NCI-H187 (cell line): ENCODE results near the gene SBK1.
A peak's percentile ranks its signal among the peaks of the same experiment; 100 is the strongest.

Experiments used
- DNase-seq, 2 experiments: peaks; one replicate each; lab custom pipeline; 2025; lab: John Stamatoyannopoulos, UW

Gene SBK1

GRCh38 chr16:28282045-28282444, 10.3 kb upstream of the SBK1 start:
- no peak for DNase-seq

- no peak for DNase-seq
These were observed 9.2 kb upstream of the SBK1 start for GRCh38 chr16:28283173-28283572.

- DNase-seq: no peak
These were observed 8.3 kb upstream of the SBK1 start for GRCh38 chr16:28283798-28284577.

- no peak for DNase-seq
These were observed 6.7 kb upstream of the SBK1 start for GRCh38 chr16:28285649-28286048.

- DNase-seq: no peak
These were observed 4.2 kb upstream of the SBK1 start for GRCh38 chr16:28288114-28288513.

GRCh38 chr16:28289048-28289447, 3.3 kb upstream of the SBK1 start:
- DNase-seq: no peak

- DNase-seq: no peak
These were observed 2.1 kb upstream of the SBK1 start for GRCh38 chr16:28289939-28290858.

GRCh38 chr16:28290859-28291254, 1.5 kb upstream of the SBK1 start:
- DNase-seq: no peak

- peak; percentile 42 to 69 for DNase-seq
These were observed 641 bp downstream of the SBK1 start for GRCh38 chr16:28292731-28293600.

GRCh38 chr16:28293601-28293960, 1.3 kb downstream of the SBK1 start:
- DNase-seq: no peak

- no peak for DNase-seq
These were observed 1.9 kb downstream of the SBK1 start for GRCh38 chr16:28294201-28294600.

GRCh38 chr16:28295276-28295675, 3.0 kb downstream of the SBK1 start:
- DNase-seq: no peak

GRCh38 chr16:28297308-28297707, 5.0 kb downstream of the SBK1 start:
- DNase-seq: no peak

GRCh38 chr16:28297784-28298510, 5.6 kb downstream of the SBK1 start:
- no peak for DNase-seq

GRCh38 chr16:28298511-28298878, 6.2 kb downstream of the SBK1 start:
- no peak for DNase-seq

- DNase-seq: no peak
These were observed 8.0 kb downstream of the SBK1 start for GRCh38 chr16:28300327-28300726.

- DNase-seq: no peak
These were observed 8.8 kb downstream of the SBK1 start for GRCh38 chr16:28301154-28301553.

- DNase-seq: no peak
These were observed 9.3 kb downstream of the SBK1 start for GRCh38 chr16:28301620-28302019.

- no peak for DNase-seq
These were observed 10.8 kb downstream of the SBK1 start for GRCh38 chr16:28303132-28303531.

- no peak for DNase-seq
These were observed 11.9 kb downstream of the SBK1 start for GRCh38 chr16:28304214-28304613.

GRCh38 chr16:28307936-28308335, 15.6 kb downstream of the SBK1 start:
- no peak for DNase-seq
